Activated naive CD4-positive, alpha-beta T cell treated with Interleukin-2 at 50 U/mL for 16 hours (primary cell): Measurements from ENCODE around the gene FAXC.
"Not testable (repeated sequence)": the region's sequence is repeated elsewhere in the genome, so short reads cannot be mapped to it uniquely, and the experiment has no call there.

ENCODE experiments used
- DNase-seq: peaks from one replicate; pipeline ENCODE4 v3.0.0-alpha.2; 2020

FAXC gene

DNA sequence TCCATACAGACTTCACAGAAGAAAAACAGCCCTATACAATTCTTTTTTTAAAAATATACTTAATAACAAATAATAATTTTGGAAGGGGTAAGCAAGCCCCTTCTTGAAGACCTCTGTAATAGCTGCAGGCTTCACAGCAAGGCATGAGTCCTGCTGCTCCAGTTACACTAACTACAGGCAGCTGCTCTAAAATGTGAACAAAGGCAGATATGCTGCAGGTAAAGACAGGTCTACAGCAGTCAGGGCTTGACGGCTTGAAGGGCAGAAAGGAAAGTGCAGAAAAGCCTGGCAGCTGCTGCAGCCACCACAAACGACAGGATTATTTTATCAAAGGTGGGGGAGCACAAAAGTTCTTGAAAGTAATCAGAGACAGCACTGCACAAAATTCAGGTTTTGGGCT is 11.3 kb downstream of the FAXC start:
- DNase-seq: no peak

DNA sequence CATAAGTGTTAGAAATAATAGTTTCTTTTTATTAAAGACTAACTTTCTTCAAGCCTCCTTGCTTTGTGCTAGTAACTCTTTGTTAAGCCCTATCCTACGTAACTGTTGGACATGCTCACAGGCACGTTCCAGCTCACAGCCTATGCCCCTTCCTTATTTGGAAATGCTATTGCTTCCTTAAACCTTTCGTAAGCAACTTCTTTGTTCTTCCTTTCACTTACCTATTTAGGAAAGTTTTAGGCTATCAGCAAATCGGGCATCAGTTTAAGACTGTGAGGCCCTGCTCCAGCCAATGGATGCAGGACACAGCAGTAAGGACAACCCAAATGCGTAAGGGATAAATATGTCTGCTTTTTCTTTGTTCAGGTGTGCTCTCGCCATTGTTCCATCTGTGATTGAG is 14.2 kb downstream of the FAXC start:
- DNase-seq: not testable (repeated sequence)

DNA sequence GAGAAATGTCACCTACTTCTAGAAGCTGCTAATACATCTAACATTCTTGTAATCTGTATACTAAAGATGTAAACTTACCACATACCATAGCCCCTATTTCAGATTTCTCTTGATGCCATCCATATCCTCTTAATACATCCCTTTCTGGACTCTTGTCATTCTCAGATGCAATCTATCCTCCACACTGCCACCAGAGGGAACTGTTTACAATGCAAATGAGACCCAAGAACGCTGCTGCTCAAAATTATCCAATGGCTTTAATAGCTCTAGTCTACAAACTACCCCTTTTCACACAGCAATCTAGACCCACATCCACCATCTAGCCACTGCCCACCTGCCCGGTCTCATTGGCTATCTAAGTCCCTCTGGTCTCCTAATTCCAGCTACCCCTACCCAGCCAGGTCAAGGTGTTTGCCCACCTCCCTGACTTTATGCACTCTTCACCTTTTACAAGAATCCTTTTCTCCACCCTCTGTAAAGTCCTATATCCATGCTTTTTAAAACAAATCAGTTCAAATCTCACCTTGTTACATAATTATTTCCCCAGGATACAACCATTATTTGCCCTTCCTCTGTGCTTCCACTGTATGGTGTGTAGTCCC is 14.8 kb downstream of the FAXC start:
- no peak for DNase-seq

DNA sequence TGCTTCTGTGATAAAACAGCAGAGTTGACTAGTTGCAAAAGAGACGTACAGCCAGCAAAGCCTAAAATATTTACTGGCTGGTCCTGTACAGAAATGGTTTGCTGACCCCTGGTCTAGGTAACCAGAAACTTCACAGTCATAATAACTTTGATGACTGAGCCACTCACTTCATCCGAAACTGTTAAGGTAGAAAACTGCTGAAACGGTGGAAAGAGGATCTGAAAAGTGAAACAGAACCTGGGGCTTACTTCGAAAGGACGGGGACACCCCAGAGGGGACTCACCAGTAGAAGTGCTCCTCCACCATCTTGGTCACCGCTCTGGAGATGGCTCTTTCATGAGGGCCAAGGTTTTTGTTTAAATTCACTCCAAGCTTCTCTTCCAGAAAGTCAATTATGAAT is 16.4 kb downstream of the FAXC start:
- DNase-seq: no peak

DNA sequence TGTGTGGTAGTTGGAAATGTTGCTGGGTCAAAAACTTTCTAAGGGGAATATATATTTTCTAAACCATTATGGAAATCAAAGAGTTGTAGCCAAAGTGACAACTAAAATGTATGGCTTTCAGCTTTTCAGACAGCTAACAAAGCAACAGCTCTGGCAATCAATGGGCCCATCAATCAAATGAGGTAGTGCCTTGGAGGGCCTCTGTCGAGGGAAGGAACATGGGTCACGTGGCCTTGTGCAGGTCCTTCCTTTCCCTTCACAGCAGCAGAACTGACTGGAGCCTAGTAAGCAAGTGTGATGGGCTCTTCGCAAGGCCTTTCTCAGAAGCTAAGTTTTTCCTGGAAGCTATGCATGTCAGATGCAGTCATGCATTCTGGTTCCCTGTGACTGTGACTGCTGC is 17.9 kb downstream of the FAXC start:
- no peak for DNase-seq

DNA sequence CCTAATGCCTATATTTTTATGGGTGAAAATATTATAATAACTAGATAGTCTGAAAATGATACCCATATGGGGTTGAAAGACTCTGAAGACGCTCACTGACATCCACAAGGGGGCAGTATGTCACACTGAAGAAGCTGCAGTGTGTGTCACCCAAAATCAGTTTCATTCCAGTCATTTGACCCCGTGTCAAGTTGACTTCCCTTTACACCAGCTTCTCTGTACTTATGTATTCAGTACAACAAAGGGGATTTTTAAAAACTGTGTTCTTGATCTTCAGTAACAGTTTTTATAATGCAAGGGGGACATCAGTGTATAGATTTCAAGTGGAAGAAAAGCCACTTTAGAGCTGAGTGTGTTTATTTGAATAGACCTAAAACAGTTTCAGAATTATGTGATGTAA is 19.3 kb downstream of the FAXC start:
- peak; percentile 56 for DNase-seq

DNA sequence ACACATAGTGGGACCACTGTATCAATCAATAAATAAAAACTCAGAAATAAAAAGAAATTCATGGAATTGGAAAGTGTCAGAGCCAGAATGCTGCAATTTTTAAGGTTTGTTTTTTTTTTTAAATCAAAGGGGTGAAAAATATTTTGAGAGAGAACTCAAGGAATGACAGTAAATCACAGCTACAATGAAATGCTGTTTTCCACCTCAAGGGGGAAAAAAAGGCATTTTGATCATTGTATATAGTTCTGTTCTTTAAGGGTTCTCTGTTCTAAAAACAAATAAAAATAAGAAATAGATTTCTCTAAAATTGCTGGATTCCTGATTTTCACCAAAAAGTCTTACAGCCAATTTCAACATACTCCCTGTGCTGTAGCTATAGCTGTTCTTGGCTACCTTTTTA is 24.5 kb downstream of the FAXC start:
- no peak for DNase-seq

DNA sequence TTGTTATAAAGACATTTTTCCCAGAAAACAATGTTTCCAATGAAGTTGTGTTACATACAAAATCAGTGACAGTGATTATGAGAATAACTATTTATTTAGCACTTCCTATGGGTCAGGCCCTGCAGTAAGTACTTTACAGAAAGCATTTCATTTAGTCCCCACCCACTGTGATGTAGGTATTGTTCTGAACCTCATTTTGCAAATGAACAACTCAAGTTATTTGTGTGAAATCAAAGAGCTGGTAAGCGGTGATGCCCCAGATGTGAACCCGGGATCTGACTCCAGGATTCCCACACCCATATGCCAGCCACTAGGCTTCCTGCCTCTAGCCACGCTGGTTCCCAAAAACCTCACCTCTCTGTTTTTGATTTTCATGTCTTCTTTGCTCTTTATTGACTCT is 30.9 kb downstream of the FAXC start:
- no peak for DNase-seq

DNA sequence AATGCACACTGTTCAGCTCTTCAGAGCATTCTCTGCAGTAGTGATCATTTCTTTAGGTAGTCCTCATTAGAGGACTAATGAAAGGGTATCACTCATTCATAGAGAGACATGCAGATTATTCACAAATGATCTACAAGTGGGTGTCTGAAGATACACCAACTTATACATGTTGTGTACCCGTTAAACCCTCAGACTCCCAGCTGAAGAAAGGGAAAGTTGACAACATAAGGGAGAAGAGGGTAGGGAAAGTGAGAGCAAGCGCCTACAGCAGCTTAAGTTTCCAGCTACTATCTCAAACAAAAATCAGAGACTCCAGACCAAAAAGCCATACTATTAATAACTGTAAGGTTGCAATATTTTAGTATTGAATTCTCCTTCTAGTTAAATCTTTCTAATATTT is 37.1 kb downstream of the FAXC start:
- no peak for DNase-seq

DNA sequence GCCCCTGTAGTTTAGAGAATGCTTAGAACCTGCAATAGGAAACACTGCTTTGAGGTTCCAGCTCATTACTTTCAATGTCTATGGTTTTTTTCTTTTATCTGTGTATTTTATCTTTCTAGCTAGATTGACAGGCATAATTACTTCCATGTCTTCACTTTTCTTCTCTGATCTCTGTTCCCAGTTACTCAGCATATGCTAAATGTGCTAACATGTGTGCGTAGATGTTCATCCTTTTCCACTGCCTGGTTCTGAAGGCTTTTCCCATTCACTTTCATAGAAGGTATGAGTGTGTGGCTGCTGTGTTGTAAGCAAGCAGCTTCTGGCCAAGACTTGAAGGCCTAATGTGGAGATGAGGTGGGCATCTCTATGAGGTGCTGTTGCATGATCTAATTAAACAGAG is 38.9 kb downstream of the FAXC start:
- no peak for DNase-seq

DNA sequence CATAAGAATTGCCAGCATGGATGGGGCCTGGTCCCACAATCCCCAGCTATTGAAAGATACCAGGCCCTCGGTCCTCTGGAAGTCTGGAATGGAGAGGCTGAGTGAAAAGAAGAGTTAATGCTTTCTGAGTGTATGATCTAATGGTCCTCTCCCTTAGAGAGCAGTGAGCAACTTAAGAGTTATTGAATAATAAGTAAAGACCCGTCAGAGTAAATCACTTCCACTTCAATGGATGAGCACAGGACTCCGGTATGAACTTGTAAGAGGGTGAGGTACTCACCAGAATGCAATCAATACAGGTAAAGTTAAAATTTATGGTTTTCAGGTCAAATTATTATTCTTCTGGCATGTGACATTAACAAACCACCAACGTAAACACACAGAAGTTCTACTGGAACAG is 39.9 kb downstream of the FAXC start:
- no peak for DNase-seq

DNA sequence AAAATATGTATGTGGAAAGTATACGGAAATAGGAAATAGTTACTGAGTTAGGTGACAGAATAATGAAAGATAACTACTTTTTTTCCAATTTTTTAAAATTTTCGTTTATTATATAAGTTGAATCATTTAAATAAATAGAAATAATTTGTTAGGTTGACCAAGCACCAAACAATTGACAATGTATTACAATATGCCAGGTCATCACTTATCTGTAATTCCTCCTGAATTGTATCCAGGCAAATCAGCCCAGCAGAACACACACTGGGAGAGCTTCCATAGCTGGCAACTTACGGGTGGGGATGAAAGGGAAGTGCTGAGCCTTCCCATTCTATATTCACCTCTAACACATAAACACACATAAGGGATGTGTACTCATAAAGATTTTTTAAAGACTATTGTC is 40.7 kb downstream of the FAXC start:
- DNase-seq: no peak

DNA sequence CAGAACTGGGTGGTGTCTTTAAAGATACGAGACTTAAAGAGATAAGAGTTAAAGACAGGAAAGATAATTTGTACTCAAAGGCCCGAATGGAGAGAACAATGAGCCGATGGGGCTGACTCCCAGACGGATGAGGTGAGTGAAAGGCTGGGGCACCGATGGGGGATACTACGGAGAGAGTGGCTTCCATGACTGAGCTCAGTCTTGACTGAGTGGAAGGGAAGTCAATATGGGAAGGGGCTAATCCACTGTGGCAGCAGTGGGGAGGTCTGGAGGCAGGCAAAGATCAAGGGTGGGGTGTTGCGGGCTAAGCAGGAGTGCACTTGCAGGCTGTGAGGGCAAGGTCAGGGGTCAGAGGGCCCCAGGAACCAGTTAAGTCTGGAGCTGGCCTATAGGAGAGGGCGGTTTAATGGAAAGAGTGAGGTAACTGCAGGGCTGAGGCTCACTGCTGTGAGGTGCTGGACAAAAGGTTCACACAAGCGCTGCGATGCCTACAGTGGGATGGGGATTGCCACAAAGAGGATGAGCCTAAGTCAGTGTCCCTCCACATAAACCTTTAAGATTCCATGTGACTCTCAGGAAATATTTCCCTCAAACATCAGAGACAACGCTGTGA is 42.1 kb downstream of the FAXC start:
- DNase-seq: no peak

DNA sequence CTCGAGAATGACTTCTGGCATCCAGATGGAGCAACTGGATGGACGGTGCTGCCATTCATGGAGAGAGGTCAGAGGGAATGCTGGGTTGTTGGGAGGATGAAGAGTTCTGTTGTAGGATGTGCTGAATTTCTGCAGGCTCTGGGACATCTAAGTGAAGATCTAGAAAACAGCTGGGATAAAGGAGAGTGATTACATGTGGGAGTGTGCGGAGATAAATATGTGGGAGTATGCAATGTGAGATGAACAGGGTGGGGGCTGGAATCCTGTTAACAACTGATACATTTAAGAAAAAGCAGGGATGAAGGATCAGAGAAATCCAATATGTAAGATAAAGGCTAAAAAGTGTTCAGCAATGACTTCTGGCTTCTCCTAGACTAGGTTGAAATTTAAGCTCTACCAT is 43.1 kb downstream of the FAXC start:
- DNase-seq: no peak

DNA sequence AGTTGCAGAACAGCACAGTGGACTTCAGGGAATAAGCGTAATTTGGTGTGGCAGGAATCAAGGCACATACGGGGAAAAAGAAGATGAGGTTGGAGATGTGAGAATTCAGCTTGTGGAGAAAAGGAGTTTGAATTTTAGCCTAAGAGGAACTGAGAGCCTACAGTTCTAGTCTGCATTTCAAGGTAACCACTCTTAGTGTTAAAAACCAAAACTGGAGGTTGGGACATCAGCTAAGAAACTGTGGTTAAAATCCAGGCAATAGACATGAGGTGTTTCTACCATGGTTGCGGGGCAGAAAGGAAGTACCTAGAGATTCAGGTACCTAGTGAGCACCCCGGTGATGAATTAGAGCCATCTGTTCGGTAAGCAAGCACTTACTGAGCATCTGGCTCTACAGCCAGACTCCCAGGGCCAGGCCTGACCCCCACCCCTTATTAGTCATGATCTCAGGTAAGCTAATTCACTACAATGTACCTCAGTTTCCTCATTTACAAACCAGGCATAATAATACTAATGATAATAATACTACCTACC is 44.4 kb downstream of the FAXC start:
- no peak for DNase-seq

DNA sequence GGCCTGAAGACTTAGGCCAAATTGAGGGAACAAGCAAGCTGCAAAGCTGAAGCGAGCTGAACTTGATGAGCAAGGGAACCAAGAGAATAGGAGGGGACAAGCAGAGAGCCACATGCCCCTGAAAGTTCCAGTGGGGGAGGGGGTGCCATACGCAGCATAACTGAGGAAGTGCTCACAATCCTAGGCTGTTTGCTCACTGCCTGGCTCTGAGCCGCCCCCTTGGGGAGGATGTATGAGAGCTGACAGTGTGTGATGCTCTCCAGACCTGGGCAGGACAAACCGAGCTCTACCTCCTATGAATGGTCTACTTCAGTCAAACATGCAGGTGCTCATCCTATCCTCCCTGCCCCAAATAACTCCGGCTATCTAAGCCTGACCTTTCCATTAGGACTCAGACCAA is 52.1 kb downstream of the FAXC start:
- no peak for DNase-seq

DNA sequence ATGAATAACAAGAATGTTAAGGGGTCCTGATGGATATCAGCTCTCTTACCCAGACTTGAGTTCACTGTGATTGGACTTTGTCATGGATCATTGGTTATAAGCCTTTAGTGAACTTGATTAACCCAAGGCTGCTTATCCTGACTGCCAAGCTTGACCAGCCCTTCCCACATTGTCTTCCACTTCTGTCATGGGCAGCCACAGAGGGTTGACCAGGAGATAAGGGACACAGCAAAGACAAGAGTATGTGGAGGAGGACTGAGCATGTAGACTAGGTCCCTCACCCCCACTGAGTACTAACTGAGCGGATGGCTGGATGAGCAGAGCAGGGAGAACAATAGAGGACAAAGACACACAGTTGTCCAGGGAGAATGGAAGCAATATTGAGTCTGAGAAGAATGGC is 52.5 kb downstream of the FAXC start:
- no peak for DNase-seq

DNA sequence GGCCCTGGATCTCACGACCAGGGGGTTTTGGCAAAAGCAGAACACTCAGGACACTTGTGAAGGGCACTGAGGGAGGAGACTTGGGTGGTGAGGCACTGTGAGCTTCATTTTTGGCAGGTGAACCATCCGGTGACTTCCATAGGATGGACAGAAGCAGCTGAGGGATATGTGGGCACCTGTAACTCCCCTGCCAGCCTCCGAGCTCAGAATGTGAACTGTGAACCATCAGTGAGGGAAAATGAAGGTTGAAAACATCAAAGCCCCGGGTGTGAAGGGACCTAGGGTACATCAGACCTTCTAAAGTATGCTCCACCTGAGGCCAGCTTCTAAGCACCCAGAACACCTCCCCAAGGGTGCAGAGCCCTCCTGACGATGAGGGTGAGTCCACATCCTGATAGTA is 53.2 kb downstream of the FAXC start:
- DNase-seq: no peak

DNA sequence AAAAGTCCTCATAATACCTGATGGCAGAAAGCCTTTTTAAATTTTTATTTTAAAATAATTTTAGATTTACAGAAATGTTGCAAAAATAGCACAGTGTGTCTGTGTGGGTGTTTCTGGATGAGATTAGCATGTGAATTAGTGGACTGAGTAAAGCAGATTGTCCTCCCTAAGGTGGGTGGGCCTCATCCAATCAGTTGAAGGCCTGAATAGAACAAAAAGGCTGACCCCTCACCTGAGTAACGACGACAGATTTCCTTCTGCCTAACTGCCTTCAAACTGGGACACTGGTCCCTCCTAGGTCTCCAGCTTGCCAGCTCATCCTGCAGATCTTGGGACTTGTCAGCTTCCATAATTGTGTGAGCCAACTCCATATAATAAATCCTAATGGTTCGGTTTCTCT is 54.2 kb downstream of the FAXC start:
- DNase-seq: no peak

DNA sequence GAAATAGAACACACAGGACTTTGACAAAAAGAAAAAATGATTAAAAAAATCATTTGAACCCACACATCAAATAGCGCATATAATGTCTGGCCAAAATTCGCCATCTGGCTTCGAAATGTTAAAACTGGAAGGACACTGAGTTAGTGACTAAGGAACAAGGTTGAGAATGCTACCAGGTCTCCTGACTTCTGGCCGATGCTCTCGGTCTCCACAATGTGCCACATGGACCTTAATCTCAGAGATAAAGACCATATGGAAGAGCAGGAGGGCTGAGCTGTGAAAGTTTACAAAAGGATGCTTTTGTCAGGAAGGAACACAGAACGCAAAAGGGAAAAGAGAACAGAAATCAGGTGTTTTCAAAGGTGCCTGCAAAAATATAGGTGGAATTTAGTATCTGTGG is 54.7 kb downstream of the FAXC start:
- DNase-seq: no peak

DNA sequence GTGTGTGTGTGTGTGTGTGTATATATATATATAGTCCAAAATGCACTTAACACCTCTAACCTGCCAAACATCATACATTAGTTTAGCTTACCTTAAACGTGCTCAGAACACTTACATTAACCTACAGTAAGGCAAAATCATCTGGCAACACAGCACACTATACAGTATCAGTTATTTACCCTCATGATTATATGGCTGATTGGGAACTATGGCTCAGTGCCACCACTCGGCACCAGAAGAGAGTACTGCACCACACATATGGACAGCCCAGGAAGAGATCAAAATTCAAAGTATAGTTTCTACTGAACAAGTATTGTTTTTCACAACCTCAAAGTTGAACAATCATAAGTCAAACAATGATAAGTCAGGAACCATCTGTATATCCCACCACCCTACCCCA is 59.8 kb downstream of the FAXC start:
- no peak for DNase-seq

DNA sequence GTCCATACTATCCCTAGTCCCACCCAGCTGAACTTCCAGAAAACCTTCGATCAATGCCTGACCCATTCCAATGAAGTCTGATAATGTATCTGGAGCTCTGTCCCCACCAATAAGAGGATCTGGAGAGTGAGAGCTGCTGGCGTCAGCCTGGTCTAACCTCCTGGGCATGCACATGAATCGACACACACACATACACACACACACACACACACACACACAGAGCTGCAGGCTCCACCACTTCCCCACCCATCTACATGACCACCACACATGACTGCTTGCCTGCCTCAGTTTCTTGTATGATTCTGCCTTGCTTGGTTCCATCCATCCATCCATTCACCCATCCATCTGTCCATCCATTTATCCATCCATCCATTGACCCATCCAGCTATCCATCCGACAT is 60.8 kb downstream of the FAXC start:
- no peak for DNase-seq

DNA sequence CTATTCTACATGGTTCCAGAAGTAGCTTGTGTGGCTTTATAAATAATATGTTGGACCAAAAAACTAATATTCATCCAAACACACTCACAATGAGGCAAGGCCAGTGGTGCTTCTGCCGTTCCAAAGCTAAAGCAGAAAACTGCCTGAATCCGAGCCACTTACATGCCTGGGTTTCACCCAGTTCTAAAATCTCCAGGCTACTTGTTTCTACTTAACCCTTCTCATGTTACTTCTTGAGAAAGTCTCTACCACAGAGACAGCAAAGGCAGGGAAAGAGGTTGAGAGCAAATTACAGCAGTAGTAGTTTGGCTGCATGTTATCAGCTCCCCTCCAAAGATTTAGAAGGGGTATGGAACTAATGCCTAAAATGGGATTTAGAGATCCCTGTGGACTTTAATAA is 62.0 kb downstream of the FAXC start:
- no peak for DNase-seq

DNA sequence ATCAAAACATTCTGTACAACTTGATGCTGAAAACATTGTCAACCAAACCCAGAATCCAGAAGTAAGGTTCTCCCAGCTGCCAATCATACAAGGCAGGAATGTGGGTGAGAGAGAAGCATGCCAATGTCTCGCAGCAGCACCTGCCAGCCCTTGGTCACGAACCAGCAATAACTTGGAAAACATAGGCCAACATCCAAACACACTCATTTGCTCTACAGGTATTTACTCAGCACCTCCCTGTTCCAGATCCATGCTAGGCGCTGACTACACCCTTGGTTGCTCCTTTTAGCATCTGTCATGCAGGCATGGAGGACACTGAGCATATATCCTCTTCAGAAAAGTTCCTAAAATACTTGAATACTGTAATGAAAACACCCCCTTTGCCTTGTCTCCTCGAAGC is 63.6 kb downstream of the FAXC start:
- DNase-seq: no peak

DNA sequence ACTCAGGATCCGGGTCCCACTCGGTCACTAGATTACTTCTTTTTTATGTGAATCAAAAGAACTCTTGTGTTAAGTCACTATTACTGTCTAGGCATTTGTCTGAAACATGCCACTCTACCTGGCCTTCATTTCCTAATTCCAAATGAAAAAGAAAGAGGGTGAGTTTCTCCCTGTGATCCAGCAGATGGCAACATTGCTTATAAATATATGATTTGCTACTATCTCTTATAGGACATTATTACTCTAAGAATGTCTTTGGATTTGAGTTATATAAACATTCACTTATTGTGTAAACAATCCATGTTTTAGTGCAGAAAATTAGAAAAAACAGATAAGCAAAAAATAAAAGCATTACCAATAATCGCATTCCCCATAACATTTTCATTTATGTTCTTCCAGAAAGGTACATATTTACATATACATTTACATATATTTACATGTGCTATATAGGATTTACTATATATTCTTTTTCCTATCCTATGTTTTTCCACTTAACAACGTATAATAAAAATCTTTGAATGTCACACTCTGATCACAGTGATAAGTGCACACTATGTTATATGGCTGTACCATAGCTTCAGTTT is 66.9 kb downstream of the FAXC start:
- DNase-seq: no peak
